Stimulated activated CD4-positive, alpha-beta T cell treated with anti-CD3 and anti-CD28 coated beads, TNF-alpha, amount 100 ng/mL, for 4 hours (primary cell): ENCODE data around the gene ABCA3.

Experiments used
- DNase-seq, 3 experiments: peaks; one replicate each; pipeline ENCODE4 v3.0.0-alpha.2; 2020; ENCODE audit warnings: low read depth in 3 of 3

The ABCA3 gene

DNA sequence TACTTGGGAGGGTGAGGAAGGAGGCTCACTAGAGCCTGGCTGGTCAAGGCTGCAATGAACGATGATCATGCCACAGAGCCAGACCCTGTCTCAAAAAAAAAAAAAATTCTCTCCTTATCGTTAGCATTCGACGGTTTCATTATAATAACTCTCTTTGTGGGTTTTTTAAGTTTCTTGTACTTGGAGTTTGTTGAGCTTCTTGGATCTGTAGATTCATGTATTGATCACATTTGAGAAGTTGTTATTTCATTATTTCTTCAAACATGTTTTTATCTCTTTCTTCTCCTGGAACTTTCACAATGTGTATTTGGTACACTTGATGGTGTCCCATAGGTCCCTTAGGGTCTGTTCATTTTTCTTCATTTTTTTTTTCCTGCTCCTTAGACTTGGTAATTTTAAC is 16.8 kb upstream of the ABCA3 start:
- no peak for DNase-seq

DNA sequence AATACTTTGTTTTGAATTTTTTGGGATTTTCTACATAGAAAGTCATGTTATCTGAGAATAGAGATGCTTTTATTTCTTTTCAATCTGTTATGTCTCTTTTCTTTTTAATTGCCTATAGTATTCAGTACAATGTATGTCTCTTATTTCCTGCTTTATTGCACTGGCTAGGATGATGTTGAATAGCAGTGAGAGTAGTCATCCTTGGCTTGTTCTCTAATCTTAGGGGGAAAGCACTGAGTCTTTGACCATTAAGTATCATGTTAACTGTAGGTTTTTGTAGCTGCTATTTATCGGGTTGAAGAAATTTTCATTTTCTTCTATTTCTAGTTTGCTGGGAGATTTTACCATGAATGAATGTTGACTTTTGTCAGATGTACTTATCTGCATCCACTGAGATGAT is 10.0 kb upstream of the ABCA3 start:
- no peak for DNase-seq

DNA sequence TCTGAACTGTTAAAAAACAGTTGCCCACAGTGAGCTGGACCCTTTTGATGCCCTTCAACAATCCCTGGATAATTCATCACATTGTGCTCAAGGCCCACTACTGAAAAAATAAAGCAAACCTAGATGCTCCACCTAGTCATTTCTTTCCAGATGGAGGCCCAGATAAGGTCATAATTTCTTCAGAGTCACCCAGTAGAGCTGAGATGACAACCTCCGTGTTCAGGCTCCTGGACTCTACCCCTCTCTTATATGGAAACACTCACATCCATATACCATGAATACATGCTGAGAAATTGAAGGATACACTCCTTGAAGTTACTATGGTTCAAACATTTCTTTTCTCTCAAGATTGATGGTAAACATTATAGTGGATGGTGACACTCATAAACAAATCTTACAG is 2.7 kb upstream of the ABCA3 start:
- no peak for DNase-seq

DNA sequence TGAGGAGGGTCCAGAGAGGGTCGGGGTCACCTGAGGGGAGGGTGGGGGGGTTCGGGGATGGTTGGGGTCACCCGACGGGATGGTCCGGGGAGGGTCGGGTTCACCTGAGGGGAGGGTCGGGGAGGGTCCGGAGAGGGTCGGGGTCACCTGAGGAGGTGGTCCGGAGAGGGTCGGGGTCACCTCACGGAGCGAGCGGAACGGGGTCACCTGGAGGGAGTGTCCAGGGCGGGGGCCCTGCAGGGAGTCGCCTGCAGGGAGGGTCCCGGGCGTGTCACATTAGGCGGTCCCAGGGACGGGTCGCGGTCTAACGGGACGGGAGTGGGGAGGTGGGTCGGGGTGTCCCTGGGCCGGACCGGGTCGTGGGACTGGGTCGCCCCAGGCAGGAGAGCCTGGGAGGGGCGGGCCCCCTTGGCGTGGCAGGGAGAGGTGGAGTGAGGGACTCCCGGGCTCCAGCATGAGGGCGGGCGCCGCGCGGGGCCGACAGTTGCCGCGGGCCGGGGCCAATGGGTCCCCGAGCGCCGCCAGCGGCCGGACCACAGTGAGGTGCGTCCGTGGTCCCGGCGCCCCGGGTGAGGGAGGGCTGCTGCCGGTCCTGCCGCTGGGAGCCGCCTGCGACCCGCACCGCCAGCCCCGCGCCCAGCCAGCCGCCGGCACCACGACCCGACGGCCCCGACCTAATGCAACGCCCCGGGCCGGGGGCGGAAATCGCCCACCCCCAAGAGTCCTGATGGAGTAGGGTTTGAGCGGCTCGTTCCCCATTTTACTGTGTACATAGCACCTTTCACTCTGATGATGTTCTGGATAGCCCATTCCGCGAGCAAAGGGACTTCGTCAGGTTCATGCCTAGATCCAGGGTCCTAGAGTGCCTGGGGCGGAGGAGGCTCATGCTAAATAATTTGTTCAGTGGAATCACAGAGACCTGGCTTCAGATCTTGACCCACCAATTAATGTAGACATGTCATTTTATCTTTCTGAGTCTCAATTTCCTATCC is 1.2 kb upstream of the ABCA3 start:
- no peak for DNase-seq

DNA sequence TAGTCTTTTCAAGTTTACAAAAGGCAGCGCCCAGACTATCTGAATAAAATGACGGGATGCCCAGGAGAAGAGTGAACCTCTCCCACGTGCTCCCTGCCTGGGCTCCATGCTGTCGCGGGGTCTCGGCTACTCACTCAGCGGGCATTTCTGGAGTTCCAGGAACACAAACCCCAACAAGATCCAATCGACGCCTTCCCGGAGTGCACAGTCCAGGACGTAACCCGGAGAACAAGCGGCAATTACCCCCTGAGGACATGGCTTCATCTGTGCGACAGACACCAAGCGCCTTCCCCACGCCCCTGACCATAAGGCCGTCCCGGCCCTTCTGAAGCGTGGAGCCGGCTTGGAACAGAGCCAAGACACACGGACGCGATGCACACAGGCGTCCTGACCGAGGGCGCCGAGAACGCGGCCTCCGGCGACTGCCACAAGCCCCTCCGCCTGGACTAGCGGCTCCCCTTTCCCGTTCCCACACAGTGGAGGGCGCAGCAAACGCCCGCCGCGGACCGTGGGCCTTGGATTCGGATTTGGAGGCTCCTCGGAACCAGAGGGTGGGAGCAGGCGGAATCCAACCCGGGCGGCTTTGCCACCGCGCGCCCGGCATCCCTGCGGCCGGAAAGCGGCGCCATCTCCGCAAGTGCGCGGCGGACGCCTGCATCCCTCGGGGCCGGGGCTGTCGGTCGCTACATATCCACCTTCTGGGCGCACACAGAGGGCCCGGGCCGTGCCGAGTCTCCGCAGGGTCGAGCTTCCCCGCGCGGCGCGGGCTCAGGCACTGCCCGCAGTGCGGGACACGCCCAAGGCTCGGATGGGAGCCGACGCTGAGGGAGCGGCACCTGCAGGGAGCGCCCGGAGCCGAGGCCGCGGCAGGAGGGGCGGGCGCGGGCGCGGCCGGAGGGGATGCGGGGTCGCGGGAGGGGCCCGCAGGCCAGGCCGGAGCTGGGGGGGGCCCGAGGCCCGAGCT is 725 bp downstream of the ABCA3 start:
- DNase-seq = peak in 2 of 3 experiments; percentile 15 to 44

DNA sequence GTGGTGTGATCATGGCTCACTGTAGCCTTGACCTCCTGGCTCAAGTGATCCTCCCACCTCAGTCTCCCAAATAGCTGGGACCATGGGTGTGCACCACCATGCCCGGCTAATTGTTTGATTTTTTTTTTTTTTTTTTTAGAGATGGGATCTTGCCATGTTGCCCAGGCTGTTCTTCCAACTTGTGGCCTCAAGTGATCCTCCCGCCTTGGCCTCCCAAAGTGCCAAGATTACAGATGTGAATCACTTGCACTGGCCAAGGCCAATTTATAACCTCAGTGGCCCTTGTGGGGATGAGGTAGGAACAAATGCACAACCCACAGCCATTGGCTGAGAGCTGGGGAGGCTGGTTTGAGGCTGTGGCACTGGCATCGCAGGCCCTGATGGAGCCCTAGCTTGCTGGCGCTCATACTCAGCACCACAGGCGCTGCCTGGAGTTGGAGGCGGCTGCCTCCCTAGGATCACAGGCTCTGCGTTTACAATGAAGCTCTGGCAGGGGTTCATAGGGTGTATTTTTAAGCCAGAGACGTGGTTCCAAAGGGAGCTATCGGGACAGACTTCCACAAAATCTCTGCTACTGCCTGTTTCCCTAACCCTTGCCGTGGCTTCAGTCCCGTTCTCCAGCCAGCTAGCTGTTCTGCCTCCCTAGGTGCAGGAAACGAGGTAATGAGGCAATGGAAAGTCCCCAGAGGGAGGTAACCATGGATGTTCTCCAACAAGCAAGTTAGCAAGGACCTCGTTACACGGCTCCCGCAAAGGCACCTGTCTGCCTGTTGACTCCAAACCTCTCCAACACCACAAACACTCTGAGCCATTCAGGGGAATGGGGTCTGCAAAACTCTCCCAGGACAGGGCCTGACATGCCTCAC is 2.9 kb downstream of the ABCA3 start:
- DNase-seq = no peak

DNA sequence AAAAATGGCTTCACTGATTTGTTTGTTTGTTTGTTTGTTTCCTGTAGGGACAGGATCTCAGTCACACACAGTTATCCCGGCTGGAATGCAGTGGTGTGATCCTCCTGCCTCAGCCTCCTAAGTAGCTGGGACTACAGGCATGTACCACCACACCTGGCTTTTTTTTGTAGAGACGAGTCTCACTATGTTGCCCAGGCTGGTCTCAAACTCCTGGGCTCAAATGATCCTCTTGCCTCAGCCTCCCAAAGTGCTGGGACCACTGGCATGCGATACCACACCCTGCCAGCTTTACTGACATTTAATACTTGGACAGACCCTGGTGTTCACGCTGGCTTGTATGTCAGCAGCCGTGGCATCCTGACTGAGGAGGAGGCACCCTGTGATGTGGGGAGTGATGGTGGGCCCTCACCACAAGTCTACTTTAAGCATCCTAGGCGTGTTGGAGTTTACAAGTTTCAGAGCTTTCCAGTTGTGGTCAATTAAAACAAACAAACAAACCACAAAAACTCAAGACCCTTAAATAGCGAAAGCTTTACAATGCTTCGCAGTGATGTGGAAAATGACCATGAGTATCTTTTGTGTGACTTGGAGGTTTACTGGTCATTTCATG is 5.1 kb downstream of the ABCA3 start:
- DNase-seq = no peak

DNA sequence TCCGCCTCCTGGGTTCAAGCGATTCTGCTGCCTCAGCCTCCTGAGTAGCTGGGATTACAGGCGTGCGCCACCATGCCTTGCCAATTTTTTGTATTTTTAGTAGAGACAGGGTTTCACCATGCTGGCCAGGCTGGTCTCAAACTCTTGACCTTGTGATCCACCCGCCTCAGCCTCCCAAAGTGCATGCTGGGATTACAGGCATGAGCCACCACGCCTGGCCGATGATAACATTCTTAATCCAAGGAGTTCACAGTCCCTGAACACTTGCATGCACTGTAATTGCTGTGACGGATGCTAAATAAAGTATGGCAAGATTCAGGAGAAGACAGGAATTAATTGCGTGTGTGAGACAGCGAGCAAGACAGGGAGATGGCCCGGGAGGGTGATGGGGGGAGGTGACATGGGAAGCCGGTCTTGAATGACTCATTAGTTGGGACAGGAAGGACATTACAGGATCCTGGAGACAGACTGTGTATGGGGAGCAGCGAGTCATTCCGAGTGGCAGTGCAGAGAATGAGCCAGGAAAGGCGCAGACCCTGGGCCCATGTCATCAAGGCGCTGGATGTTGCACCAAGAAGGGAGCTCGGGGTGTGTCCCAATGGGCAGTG is 6.7 kb downstream of the ABCA3 start:
- no peak for DNase-seq

DNA sequence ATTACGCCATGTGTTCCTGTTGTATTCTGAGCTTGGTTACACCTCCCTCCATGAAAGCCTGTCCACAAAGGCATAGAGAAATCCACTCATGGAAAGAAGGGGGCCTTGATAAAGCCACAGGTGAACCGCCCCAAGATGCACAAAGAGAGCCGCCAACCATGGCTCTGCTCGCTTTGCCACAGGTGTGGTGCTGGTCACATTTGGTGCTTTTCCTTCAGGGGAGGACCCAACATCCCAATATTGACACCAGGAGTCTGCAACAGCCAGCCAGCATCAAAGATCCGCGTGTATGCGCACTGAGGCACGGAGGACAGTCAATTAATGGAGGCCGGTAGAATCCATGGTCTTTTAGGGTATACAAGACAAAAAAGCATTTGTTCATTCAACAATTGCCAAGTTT is 7.3 kb downstream of the ABCA3 start:
- DNase-seq = no peak

DNA sequence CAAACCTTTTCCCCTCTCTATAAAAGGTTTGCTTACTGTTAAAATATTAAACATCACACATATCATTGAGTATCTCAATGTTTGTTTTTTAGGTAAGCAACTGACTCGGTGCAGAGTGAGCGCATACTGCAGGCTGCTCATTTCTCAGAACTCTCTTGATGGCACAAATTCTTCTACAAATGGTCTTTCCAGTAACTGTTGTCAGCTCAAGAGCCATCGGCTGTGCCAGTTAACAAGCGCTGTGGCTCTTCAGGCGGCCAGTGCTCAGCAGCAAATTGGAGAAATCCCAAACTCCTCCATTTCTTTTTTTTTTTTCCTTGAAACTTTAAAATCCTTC is 8.6 kb downstream of the ABCA3 start:
- no peak for DNase-seq

DNA sequence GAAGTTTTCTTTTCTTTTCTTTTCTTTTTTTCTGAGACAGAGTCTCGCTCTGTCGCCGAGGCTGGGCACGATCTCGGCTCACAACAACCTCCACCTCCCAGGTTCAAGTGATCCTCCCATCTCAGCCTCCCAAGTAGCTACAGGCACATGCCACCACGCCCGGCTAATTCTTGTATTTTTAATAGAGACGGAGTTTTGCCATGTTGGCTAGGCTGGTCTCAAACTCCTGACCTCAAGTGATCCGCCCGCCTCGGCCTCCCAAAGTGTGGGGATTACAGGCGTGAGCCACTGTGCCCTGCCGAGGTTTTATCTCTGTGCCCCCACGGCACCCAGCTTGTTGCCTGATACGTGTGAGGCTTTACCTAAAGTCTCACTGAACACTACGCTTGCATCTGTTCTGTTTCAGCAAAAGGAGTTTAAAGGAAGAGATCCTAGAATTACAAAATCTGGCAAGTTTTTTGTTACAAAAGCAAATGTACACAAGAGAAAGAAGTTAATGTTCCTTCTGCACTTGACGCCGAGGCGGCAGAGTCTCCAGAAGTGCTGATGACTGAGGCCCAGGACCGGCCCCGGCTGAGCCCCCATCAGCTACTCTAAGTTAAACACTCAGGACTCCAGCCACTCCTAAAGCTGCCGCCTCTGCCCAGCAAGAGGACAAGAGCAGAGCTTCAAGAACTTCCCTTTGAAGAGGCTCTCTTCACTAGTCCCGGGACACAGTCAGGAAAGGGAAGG is 9.2 kb downstream of the ABCA3 start:
- DNase-seq = no peak

DNA sequence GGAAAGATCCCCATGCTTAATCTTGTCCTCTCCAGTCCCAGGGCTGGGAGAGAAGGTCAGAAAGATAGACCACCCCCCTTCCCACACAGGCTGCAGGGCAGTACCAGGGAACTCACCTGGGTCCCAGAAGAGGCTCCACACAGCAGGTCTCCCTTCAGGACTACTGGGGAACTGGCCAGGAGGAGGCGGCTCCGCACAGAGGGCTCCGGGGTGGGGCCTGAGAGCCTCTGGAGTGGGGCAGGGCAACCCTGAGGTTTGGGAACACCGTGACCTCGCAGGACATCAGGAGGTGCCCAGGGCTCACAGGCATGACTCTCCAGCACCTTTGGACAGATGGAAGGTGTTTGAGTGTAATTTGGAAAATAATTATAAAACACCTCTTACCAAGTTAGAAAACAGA is 11.0 kb downstream of the ABCA3 start:
- no peak for DNase-seq

DNA sequence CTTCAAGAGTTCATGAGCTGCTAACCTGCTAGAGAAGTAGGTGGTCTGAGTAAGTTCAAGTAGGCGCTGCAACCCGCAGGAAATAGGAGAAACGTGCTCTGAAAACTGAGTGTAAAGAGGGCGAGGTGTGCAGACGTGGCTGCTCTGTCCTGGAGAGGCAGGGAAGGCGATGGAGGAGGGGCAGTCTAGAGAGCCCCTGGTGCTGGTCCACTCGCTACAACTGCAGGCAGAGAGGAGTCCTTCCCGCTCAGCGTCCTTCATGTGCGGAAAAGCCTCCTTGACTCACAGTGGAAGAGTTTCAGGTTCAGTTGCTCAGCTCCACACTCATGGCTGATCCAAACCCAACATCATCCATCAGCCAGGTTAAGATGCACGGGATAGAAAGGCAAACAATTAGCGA is 12.1 kb downstream of the ABCA3 start:
- DNase-seq = no peak

DNA sequence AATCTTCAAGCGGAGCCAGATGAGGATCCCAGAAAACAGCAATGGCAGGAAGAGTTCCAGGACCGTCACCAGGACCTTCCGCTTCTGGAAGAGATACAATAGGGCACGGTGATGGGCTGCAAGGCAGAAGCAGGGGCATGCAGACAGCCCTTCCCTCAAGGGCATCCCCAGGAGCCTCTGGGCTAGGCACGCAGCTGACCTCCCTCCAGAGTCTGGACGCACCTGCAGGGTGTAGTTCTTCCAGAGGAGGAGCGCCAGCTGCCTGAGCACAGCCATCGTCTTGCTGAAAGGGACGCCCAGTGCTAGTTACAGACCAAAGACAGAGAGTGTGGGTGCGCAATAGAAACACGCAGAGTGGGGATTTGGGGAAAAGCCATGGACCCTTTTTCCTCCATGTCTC is 14.3 kb downstream of the ABCA3 start:
- no peak for DNase-seq

DNA sequence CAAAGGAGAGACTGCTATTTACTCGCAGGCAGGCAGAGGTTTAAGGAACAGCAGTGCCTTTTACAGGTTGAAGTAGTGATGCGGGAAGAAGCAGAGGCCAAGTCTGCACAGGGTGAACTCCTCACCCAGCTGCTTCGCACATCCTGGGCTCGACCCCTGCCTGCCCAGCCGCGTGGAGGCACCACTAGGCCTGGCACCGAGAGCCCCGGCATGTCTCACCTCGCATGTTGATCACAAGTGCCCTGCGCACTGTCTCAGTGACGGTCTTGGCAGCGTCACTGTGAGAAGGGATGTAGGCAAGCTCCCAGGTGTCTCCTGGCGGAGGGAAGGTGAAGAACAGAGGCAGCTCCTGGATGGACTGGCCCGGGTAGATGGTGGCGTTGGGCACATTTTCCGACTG is 14.7 kb downstream of the ABCA3 start:
- no peak for DNase-seq

DNA sequence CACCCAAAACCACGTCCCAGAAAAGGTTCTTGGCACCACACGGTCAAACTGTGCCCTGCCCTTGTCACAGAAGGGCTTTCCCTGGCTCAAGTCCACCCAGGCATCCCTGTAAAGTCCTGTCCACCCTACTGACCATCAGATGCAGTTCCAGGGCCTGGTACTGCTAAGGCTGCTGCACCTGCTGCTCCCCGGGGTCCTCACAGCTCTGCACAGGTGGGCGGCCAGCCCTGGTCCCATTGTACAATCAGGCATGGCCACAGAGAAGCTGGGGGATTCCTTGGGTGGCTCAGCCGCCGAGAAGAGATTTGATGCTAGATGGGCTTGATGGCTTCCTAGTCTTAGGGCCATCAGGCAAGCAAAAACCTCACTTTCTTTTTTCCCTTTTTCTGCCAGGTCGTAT is 15.3 kb downstream of the ABCA3 start:
- DNase-seq = no peak

DNA sequence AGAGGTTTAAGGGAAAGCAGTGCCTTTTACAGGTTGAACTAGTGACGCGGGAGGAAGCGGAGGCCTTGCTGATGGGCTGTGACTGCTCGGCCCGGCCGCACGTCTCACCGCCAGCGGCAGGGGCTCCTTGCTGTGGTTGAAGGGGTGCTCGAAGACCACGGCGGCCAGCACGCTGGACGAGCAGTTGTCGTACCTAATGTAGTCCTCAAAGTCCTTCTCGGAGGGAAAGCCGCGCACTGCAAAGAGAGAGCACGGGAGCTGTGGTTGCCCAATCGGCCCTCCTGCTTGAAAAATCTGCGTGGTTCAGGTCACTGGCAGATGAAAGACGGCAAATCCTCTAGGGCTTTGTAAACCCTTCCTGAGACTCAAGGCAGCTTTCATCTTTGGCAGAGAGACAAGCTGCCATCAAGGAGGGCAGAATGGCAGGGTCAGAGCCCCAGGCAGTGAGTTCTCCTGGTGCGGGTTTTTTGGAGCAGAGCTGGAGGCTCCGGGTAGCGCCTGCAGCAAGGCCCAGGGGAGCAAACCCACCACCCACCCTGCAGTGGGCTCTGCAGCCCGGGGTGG is 16.1 kb downstream of the ABCA3 start:
- DNase-seq = no peak

DNA sequence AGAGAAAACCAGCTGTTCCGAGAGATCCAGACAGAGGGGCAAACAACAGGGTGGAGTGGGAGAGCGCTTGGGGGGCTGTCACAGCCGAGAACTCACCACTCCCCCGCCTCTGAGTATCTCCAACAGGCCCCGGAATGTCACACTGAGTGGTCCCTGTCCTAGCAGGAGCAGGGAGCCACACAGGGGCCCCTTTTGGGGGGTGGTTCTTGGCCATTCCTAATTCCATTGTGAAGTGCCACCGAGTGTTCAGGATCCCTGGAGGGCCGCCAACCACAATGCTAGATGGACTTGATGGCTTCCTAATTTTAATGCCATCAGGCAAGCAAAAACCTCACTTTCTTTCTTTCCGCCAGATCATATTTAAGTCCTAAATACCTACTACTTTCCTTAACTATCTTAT is 16.8 kb downstream of the ABCA3 start:
- DNase-seq = no peak

DNA sequence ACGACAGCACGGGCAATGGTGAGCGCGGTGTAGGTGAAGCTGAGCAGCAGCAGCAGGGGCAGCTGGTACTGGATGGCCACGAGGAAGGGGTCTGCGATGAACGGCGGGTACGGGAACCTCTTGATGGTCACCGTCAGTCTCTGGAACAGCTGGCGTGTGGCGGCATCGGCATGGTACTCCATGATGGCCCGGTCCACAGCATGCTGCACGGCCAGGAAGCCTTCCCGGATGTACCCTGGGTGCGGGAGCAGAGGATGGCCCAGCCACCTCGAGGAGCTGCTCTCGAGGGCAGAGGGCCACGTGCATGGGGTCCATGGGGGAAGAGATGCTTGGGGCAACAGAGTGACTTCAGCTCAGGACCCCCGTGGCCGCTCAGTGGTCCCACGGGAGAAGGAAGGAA is 20.9 kb downstream of the ABCA3 start:
- no peak for DNase-seq
